Measurements from ENCODE around the gene DPYD.

- TF ChIP-seq CTCF (IDR thresholded peaks at IDR 0.05; ENCODE audit: low read length) = no peak
- no peak for TF ChIP-seq EZH2 (IDR thresholded peaks at IDR 0.05; ENCODE audit: borderline replicate concordance, low read length)
Measured at GRCh38 chr1:97136996-97137395, 783.8 kb downstream of the DPYD start.

All from OCI-LY1 (cell line).